Heart left ventricle (tissue), 13 donors: Measurements from ENCODE around the gene NECAP2.

ENCODE experiments used
- POLR2A ChIP-seq, 2 donors: fragments of 450-650 bp; IDR thresholded peaks; one replicate each; pipeline ENCODE4 v1.6.1; 2017; ENCODE audit warnings: antibody characterized with exemption in 2 of 2, mild to moderate bottlenecking in 2 of 2, moderate library complexity in 2 of 2
- TF ChIP-seq, protein P1 (sequence below), 12 donors: fragments of 200-600 bp; sonication (generic) in 4 of 12; IDR thresholded peaks; one replicate each; pipeline versions ENCODE4 v1.5.0 to v1.8.0; 2018 to 2022; ENCODE audit warnings: antibody characterized with exemption in 12 of 12, mild to moderate bottlenecking in 5 of 12
- donor health status: ischemic (EF 13 %, LVEDD 7.1; RV severe dilation, severe dysfunction).
- donor health status: DM: no; HTN: yes; CAD: no.
- donor health status: DM: no; HTN: no; CAD: no.
- donor health status: ischemic (EF 25% LVEDD 6.9; RV normal size, moderate dysfunction).
- donor health status: ischemic (EF 25% LVEDD 5.7; RV mildly dilated, moderate dysfunction).
- donor health status: ischemic (EF 35%, LVEDD 5.7; RV mildly dilated, moderate dysfunction).
- donor health status: nonischemic (EF 11% LVEDD 7.7; RV severe dilation, severe dysfunction).
- donor health status: DM: yes; HTN: yes; CAD: no.
- donor health status: PGD.
- donor health status: ischemic (EF 29% LVEDD 5.4; RV normal size, mild dysfunction).
- donor health status: nonischemic (EF 23%, LVEDD 6.1; RV moderate dilation, normal function).

DNA sequence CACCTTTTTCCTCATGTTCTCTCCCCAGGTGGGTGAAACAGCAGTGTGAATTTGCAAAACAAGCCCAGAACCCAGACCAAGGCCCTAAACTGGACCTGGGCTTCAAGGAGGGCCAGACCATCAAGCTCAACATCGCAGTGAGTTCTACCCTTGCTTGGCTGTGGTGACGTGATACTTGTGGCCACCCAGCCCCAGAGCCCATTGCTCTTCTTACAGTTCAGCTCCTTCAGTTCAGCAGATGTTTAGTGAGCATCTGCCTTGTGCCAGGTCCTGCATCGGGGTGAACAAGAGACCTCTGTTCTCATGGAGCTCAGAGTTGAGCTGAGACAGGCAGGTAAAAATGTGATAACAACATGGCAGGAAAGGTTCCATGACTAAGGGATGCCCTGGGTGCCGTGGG is 8.5 kb downstream of the NECAP2 start:
- no peak for TF ChIP-seq POLR2A (IDR thresholded peaks at IDR 0.05)
- TF ChIP-seq, protein P1, sequence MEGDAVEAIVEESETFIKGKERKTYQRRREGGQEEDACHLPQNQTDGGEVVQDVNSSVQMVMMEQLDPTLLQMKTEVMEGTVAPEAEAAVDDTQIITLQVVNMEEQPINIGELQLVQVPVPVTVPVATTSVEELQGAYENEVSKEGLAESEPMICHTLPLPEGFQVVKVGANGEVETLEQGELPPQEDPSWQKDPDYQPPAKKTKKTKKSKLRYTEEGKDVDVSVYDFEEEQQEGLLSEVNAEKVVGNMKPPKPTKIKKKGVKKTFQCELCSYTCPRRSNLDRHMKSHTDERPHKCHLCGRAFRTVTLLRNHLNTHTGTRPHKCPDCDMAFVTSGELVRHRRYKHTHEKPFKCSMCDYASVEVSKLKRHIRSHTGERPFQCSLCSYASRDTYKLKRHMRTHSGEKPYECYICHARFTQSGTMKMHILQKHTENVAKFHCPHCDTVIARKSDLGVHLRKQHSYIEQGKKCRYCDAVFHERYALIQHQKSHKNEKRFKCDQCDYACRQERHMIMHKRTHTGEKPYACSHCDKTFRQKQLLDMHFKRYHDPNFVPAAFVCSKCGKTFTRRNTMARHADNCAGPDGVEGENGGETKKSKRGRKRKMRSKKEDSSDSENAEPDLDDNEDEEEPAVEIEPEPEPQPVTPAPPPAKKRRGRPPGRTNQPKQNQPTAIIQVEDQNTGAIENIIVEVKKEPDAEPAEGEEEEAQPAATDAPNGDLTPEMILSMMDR (IDR thresholded peaks at IDR 0.05), result no peak
